Measurements from ENCODE around the gene ZNF581. TPM values are rescaled to one million over a fixed set of nuclear protein-coding genes. Genes with fewer than 3 reads are reported as not detected.
A peak's percentile ranks its signal among the peaks of the same experiment; 100 is the strongest.

The ZNF581 gene
- total RNA-seq, 4 donors from 2014 or later = 8.4 to 17.5 (median 11.4) TPM

DNA sequence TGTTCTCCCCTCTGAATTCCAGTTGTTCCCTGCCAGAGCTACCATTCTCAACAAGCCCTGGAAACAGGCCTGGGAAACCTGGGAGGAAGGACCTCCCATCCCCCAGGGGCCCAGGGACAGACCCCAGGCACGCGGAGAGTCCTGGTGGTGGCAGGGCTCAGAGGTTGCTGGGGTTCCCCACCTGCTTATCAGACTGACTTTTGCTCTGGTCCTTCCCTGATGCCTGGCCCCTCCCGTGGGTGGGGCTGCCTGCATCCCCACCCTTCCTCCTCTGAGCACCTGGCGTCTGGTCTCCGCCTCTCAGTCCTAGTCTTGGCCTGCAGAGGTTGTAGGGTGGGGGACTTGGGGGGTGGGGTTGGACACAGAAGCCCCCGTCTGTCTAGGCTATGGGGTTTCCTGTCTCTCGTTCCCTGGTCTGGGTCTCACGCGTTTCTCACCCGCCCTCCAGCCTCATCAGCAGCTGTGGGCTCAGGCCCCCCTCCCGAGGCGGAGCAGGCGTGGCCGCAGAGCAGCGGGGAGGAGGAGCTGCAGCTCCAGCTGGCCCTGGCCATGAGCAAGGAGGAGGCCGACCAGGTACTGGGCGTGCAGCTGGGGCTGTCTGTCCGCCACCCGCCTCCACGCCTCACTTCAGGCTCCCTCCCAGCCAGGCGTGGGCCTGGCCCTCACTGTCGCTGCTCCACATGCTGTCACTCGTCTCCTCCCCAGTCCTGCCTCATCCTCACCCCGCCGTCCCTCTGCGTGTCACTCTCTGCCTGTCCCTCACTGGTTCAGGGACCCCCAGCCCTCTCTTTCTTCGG lies 45.2 kb downstream of the ZNF581 start:
- no peaks in the 10 kb centered on the region for H3K9me3 ChIP-seq
- H3K27me3 ChIP-seq = no peaks in the 10 kb centered on the region
- H3K27ac ChIP-seq = no peak overlapping the region
- ATAC-seq = peak; percentile 17
- 65 to 87% methylated on average over 3 to 8 of the region's 27 CpGs for WGBS, 2 donors (ENCODE audit: low coverage in 1 of 2)
- H3K4me1 ChIP-seq = peaks cover 0 to 31% (median 0%) of the 10 kb centered on the region in 3 donors
- no peak overlapping the region for H3K4me3 ChIP-seq
- no peak for TF ChIP-seq CTCF (IDR thresholded peaks at IDR 0.05)
- TF ChIP-seq POLR2A (IDR thresholded peaks at IDR 0.05) = no peak
- no peak for TF ChIP-seq POLR2AphosphoS5 (IDR thresholded peaks at IDR 0.05)
- no peak for TF ChIP-seq EP300 (IDR thresholded peaks at IDR 0.05)
- H3K36me3 ChIP-seq = peaks cover 0 to 100% of the 10 kb centered on the region in 2 donors

DNA sequence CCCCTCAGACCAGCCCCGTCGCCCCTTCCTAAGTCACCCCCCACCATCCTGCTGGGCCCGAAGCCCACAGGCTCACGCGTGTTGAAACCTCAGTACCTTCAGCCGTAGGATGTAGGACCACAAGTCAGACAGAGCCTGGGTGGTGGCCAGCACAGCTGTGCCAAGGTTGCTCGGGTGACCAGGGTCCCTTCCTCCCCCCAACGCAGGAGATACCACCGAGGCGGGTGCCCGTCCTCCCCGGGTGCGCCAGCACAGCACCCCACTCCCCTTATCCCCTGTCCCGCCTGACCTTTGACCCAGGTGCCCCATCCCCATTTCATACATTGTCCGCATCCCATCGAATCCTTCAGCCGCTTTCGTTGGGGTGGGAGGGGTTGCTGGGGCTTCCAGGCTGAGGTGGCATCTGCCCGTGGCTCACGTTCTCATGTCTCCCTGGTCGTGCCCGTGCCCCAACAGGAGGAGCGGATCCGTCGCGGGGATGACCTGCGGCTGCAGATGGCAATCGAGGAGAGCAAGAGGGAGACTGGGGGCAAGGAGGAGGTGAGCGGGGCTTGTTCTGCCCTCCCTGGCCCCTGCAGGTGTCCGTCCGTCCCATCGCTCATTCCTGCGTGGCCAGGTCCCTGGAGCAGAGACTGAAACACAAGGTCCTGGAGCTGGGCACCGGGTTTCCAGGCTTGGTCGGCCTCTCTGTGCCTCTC lies 46.1 kb downstream of the ZNF581 start:
- TF ChIP-seq EP300 (IDR thresholded peaks at IDR 0.05) = no peak
- TF ChIP-seq CTCF (IDR thresholded peaks at IDR 0.05) = no peak
- no peak for TF ChIP-seq POLR2A (IDR thresholded peaks at IDR 0.05)
- no peak for TF ChIP-seq POLR2AphosphoS5 (IDR thresholded peaks at IDR 0.05)
- Histone ChIP-seq H3K4me1 (peaks cover 0 to 31% (median 0%) of the 10 kb centered on the region in 3 donors), H3K9me3 (no peaks in the 10 kb centered on the region), H3K27me3 (no peaks in the 10 kb centered on the region), H3K36me3 (peaks cover 0 to 100% of the 10 kb centered on the region in 2 donors), H3K27ac (no peak overlapping the region), H3K4me3 (no peak overlapping the region)
- 85 to 89% methylated on average over 5 to 26 of the region's 35 CpGs for WGBS, 2 donors (ENCODE audit: low coverage in 1 of 2)
- no peak for ATAC-seq

DNA sequence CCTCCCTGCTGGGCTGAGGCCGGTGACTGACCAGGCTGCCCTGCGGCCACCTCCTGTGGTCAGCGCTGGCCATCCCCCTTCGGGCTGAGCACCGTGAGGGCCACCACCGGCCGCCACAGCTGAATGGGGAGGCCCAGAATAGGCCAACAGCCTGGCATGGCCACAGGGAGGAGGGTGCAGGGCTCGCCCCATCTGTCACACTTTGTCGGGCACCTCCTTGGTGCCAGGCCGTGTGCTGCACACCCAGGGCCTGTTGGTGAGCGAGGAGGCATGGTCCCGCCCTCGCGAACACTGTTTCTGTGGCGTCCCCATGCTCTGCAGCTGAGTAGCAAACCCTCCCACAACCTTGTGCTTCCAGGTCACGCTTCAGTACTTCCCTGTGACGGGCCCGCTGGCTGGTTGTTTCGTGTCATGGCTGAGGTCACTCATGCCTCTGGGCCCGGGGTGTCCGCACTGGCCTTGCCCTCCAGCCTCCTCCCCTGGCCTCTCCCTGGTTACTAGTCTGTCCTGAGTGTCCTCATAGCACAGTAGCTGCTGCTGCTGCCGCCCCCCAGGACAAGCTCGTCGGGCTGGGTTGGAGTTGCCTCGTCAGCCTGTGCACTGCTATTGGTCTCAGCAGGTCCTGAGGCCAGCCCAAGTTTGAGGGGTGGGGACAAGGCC lies 46.8 kb downstream of the ZNF581 start:
- H3K36me3 ChIP-seq = peaks cover 0 to 100% of the 10 kb centered on the region in 2 donors

More for the DNA sequence above, 46.8 kb downstream of the ZNF581 start:
- TF ChIP-seq CTCF (IDR thresholded peaks at IDR 0.05) (no peak), POLR2A (IDR thresholded peaks at IDR 0.05) (no peak), POLR2AphosphoS5 (IDR thresholded peaks at IDR 0.05) (no peak)
- H3K4me3 ChIP-seq = no peak overlapping the region
- no peaks in the 10 kb centered on the region for H3K27me3 ChIP-seq
- H3K4me1 ChIP-seq = peaks cover 0 to 31% (median 0%) of the 10 kb centered on the region in 3 donors
- no peak for ATAC-seq
- H3K27ac ChIP-seq = no peak overlapping the region
- WGBS, 2 donors (ENCODE audit: low coverage in 1 of 2) = 100% methylated on average over 2 of the region's 25 CpGs; no CpG with 5 or more reads in 1 of the 2 donors
- no peaks in the 10 kb centered on the region for H3K9me3 ChIP-seq

Data from gastroesophageal sphincter (tissue), 4 donors.